Islet precursor cell (in vitro differentiated cells): ENCODE data around the gene PDCD2.
"Not testable (repeated sequence)": the region's sequence is repeated elsewhere in the genome, so short reads cannot be mapped to it uniquely, and the experiment has no call there.

Source experiments
- DNase-seq: peaks from one replicate; pipeline ENCODE4 v3.0.0-alpha.2; 2018

PDCD2 gene

DNA sequence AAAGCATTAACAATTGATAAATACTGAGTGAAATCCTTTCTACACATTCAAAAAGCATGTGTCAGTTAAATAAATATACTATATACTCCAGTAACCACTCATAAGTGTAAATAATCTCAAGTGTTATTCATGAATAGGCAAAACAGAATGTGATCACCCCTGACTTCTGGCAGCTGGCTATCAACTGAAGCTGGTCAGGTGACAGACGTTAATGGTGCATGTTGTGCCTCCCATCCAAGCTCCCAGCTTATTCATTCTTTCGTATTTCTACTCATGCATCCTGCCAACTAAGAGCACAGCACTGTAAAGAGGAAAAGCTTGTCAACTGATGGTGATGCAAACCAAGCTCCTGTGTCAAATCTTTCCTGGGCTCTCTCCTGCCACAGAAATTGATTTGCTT is 39.0 kb downstream of the PDCD2 start:
- DNase-seq: no peak

DNA sequence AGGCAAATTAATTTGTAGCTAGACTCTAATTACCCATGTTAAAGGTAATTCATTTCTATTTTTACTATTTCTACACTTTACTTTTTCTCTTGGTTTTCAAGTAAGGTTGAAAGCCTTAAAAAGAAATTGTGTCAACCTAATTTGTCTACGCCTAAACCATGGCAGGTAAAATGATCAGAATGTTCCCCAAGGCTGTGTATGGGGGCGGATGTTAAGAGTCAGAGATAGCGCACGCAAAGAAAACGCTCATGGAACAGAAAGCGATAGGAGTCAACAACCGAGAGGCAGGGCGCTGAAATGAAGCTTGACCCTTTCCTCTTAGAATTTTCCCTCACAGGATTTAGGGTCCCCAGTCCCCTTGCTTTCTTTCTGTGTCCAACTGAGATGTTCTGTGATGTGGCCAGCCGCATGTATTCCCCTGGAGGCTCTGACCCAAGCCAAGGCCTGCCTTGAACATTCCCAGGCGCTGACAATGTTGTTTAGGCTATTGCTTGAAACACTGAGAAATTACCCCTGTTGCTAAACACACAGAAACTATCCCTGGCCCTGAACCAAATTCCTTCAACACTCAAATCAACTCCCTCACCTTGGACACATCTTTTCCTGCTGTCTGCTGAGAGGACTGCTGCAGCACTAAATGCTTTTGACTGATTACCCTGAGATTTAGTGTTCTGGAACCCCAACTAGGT is 42.3 kb downstream of the PDCD2 start:
- DNase-seq: no peak

DNA sequence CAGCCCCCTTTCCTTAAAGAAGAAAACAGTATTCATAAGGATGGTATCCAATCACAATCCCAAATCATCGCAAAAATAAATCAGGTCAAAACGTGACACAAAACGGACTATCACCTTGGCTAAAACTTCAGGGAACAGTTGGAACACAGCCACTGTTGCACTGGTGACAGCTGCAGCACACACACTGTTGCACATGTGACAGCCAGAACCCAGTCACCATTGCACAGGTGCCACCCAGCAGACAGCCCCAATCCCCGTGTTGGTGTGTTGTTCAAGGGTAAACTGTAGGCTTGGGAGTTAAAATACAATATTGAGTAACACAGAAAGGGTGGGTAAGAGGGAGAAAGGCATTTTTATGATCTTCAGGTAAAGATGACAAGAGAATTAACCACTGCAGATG is 47.1 kb downstream of the PDCD2 start:
- DNase-seq: no peak

DNA sequence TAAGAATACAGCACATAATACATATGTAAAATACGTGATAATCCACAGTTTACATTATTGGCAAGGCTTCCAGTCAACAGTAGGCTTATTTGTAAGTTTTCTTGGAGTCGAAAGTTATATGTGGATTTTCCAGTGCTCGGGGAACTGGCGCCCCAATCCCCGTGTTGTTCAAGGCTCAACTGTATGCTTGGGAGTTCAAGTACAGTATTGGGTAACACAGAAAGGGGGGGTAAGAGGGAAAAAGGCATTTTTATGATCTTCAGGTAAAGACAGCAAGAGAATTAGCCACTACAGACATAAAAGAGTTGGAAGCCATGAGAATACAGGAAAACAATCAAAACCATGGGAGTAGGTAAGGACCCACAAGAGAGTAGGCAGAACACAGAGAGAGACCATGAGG is 47.8 kb downstream of the PDCD2 start:
- DNase-seq: no peak

DNA sequence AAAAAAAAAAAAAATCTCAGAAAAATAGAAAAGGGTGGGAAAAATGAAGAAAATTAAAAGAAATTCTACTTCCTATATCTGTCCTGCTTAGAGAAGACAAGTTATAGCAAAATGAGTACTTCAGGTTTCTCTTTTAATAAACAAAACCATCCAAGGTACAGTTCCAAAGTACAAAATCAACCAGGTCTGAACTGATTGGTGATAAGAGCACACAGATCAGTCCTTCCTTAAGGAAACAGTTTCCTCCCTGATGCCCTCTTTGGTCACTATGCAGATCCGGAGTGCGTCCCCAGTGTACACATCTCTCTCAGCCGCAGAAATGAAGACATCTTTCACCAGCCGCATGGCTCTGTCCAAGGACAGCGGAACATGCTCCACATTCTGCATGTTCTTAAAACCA is 49.4 kb downstream of the PDCD2 start:
- no peak for DNase-seq

DNA sequence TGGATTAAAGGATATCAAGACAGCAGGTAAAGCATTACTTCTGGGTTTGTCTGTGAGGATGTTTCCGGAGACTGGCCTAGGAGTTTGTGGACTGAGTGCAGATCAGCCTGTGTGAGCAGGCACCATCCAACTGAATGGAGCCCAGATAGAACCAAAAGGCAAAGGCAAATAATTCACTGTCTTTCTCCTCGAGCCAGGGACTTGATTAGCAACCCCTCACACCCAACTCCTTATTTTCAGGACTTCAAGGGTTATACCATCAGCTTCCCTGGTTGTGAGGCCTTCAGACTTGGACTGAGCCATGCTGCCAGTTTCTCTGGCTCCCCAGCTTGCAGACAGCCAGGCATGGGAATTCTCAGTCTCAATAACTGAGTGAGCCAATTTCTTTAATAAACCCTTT is 50.6 kb downstream of the PDCD2 start:
- no peak for DNase-seq

DNA sequence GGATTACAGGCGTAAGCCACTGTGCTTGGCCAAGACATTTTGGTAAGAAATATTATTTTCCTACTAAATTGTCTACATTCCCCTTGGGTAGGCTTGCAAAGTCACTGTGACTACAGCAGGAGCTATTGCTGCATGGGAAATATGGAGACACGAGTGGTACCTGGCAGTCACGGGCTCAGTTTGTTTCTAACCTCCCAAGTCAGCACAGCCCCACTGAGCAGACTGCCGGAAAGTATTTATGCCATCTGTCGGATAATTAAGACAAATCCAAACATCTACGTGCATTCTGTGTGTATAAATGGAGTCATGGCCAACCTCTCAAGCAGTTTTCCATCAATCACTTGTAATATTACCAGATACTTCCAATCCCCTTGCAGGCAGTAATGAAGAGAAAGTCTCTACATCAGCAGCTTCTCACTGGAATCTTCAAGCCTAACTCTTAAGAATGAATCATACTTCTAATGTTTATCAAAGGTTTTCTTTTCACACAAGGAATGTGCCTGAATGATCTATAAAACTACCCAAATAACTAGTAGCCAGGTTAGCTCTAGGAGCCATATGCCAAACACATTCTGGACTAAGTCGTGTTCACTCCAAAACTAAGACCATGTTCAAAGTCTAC is 51.5 kb downstream of the PDCD2 start:
- no peak for DNase-seq

DNA sequence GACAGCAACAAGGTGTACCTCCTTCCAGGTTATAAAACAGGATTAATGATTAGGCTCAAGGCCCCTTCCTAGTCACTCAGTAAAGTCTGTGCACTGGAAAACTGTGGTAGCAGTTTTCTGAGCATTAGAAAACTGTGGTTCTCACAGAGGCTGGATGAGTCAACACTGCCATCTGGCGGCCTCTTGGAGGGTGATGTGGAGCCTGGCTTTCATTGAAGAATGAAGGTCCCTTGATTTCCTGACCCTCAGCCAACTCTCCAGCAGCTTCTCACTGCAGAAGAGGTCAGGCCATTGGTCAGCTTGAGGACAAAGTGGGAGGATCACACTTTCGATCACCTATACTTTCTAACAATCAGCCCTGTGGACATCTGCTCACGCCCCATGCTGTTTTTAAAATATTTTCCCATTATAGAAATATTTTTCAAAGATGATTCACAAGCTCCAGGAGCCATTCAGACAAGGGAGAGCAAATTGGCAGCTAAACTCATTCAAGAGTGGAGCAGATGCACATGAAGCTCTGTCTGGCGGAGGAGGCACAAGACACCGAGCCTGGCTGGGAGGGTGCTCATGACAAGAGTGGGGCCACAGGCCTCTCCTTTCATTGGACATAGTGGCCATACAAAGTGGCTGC is 54.5 kb downstream of the PDCD2 start:
- peak; percentile 87 for DNase-seq

DNA sequence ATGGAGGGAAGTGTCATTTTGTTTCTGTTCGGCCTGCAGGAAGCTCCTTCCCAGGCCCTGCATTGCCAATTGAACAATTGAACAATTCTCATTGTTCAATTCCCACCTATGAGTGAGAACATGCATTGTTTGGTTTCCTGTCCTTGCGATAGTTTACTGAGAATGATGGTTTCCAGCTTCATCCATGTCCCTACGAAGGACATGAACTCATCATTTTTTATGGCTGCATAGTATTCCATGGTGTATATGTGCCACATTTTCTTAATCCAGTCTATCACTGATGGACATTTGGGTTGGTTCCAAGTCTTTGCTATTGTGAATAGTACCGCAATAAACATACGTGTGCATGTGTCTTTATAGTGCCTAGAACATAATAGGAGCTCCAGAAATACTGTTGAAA is 56.4 kb downstream of the PDCD2 start:
- DNase-seq: not testable (repeated sequence)

DNA sequence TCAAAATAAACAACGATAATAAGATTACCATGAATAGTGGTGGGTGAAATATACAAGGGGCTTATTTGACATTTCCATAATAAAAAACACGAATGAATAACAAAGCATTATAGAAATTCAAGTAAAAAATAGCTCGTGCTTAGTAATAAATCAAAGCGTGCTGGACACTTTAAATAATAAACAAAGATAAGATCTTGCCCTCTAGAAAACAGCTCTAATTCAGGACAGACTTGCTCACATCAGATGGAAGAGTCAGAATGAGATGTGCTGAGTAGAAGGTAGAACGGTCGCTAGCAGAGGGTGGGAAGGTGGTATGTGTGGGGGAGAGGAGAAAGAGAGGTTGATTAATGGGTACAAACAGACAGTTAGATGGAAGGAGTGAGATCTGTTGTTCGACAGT is 58.6 kb downstream of the PDCD2 start:
- DNase-seq: no peak
